OCI-LY1 (cell line): Measurements from ENCODE around the gene PXYLP1.

Experiments
- H2AFZ ChIP-seq: fragments of 200-600 bp; sonication (generic), shearing (Covaris generic); 2 replicates; pipeline ENCODE4 v1.6.0; 2014; ENCODE audit warnings: antibody characterized with exemption, mild to moderate bottlenecking, low read length
- H3F3A ChIP-seq: fragments of 200-600 bp; sonication (generic), shearing (Covaris generic); 2 replicates; pipeline ENCODE4 v1.6.0; 2014; ENCODE audit warnings: mild to moderate bottlenecking, antibody characterized with exemption, low read length, moderate library complexity; ENCODE audit not compliant: insufficient read depth
- H3K27ac ChIP-seq: fragments of 200-600 bp; sonication (generic); 2 replicates; pipeline ENCODE4 v1.5.1; 2014; ENCODE audit warnings: low read length, mixed run types, mild to moderate bottlenecking, low read depth; ENCODE audit not compliant: poor library complexity, severe bottlenecking
- H3K27me3 ChIP-seq: fragments of 200-600 bp; sonication (generic); 2 replicates; pipeline ENCODE4 v1.6.0; 2014; ENCODE audit warnings: antibody characterized with exemption, mild to moderate bottlenecking, low read length, moderate library complexity; ENCODE audit not compliant: insufficient read depth
- H3K36me3 ChIP-seq: fragments of 200-600 bp; sonication (generic); 2 replicates; pipeline ENCODE4 v1.6.1; 2014; ENCODE audit warnings: mild to moderate bottlenecking, antibody characterized with exemption, low read length, moderate library complexity, mixed read lengths; ENCODE audit not compliant: insufficient read depth
- H3K4me1 ChIP-seq: fragments of 200-600 bp; sonication (generic); 2 replicates; pipeline ENCODE4 v1.5.1; 2014; ENCODE audit warnings: mild to moderate bottlenecking, low read length, moderate library complexity; ENCODE audit not compliant: insufficient read depth, severe bottlenecking
- H3K4me2 ChIP-seq: fragments of 200-600 bp; sonication (generic), shearing (Covaris generic); 2 replicates; pipeline ENCODE4 v1.6.1; 2014; ENCODE audit warnings: low read length
- H3K4me3 ChIP-seq: fragments of 200-600 bp; sonication (generic); 2 replicates; pipeline ENCODE4 v1.5.1; 2014; ENCODE audit warnings: low read length, low read depth, mild to moderate bottlenecking, mixed read lengths; ENCODE audit not compliant: poor library complexity, severe bottlenecking
- H3K79me2 ChIP-seq: fragments of 200-600 bp; shearing (Covaris generic); 2 replicates; pipeline ENCODE4 v1.6.1; 2016; ENCODE audit warnings: mixed run types, low read length, mixed read lengths; ENCODE audit not compliant: insufficient read depth
- H3K9ac ChIP-seq: fragments of 200-600 bp; sonication (generic), shearing (Covaris generic); 2 replicates; pipeline ENCODE4 v1.6.1; 2014; ENCODE audit warnings: mild to moderate bottlenecking, low read length, mixed read lengths
- H3K9me2 ChIP-seq: fragments of 200-600 bp; sonication (generic), shearing (Covaris generic); 2 replicates; pipeline ENCODE4 v1.6.1; 2014; ENCODE audit warnings: low read depth, mild to moderate bottlenecking, low read length, mixed read lengths
- H3K9me3 ChIP-seq: fragments of 200-600 bp; shearing (Covaris generic); 2 replicates; pipeline ENCODE4 v1.6.1; 2014; ENCODE audit warnings: low read length, mixed read lengths
- H4K20me1 ChIP-seq: fragments of 200-600 bp; sonication (generic), shearing (Covaris generic); 2 replicates; pipeline ENCODE4 v1.6.0; 2016; ENCODE audit warnings: mild to moderate bottlenecking, low read length; ENCODE audit not compliant: insufficient read depth
- CTCF ChIP-seq: fragments of 200-600 bp; sonication (generic), shearing (Covaris generic); IDR thresholded peaks from 2 replicates; pipeline ENCODE4 v1.5.1; 2017; ENCODE audit warnings: mild to moderate bottlenecking, antibody characterized with exemption, low read length, moderate library complexity, mixed read lengths
- EZH2 ChIP-seq: fragments of 200-600 bp; sonication (generic), shearing (Covaris generic); IDR thresholded peaks from 2 replicates; pipeline ENCODE4 v1.8.0; 2017; ENCODE audit warnings: borderline replicate concordance, mixed run types, mild to moderate bottlenecking, antibody characterized with exemption, low read length, moderate library complexity, mixed read lengths

PXYLP1 gene

GRCh38 chr3:141316851-141317250, 85.2 kb downstream of the PXYLP1 start:
- Histone ChIP-seq H3K4me3 (no peak overlapping the region), H3K27ac (no peak overlapping the region), H2AFZ (no peak overlapping the region), H3K4me1 (peaks cover 13% of the 10 kb centered on the region), H3K9ac (no peak overlapping the region), H3F3A (no peaks in the 10 kb centered on the region), H3K79me2 (no peaks in the 10 kb centered on the region), H3K9me3 (no peaks in the 10 kb centered on the region; the same call in 1 of the 2 replicates), H4K20me1 (no peaks in the 10 kb centered on the region), H3K36me3 (no peaks in the 10 kb centered on the region), H3K27me3 (no peaks in the 10 kb centered on the region), H3K4me2 (no peak overlapping the region), H3K9me2 (no peaks in the 10 kb centered on the region)
- TF ChIP-seq CTCF (no peak), EZH2 (no peak)

- Histone ChIP-seq H3K9ac (no peak overlapping the region), H3K4me2 (no peak overlapping the region), H3K4me1 (peaks cover 3% of the 10 kb centered on the region), H3K9me2 (no peaks in the 10 kb centered on the region), H3F3A (no peaks in the 10 kb centered on the region), H3K79me2 (no peaks in the 10 kb centered on the region), H3K36me3 (no peaks in the 10 kb centered on the region), H2AFZ (no peak overlapping the region), H4K20me1 (no peaks in the 10 kb centered on the region), H3K27me3 (no peaks in the 10 kb centered on the region), H3K9me3 (no peaks in the 10 kb centered on the region; the same call in 1 of the 2 replicates), H3K27ac (no peak overlapping the region), H3K4me3 (no peak overlapping the region)
- TF ChIP-seq CTCF = no peak
- no peak for TF ChIP-seq EZH2
These were observed 88.9 kb downstream of the PXYLP1 start for GRCh38 chr3:141320399-141321108.

- no peak for TF ChIP-seq CTCF
- no peak for TF ChIP-seq EZH2
- H2AFZ ChIP-seq = no peak overlapping the region
These were observed 89.5 kb downstream of the PXYLP1 start for GRCh38 chr3:141321109-141321497.

More at GRCh38 chr3:141321109-141321497, 89.5 kb downstream of the PXYLP1 start:
- Histone ChIP-seq H3K4me1 (peaks cover 3% of the 10 kb centered on the region), H3K27ac (no peak overlapping the region), H3K9me3 (no peaks in the 10 kb centered on the region; the same call in 1 of the 2 replicates), H4K20me1 (no peaks in the 10 kb centered on the region), H3K4me2 (no peak overlapping the region), H3K4me3 (no peak overlapping the region), H3K9me2 (no peaks in the 10 kb centered on the region), H3K27me3 (no peaks in the 10 kb centered on the region), H3K36me3 (no peaks in the 10 kb centered on the region), H3K79me2 (no peaks in the 10 kb centered on the region), H3F3A (no peaks in the 10 kb centered on the region), H3K9ac (no peak overlapping the region)
